ENCODE measurements around the gene KCNB1.

The KCNB1 gene

DNA sequence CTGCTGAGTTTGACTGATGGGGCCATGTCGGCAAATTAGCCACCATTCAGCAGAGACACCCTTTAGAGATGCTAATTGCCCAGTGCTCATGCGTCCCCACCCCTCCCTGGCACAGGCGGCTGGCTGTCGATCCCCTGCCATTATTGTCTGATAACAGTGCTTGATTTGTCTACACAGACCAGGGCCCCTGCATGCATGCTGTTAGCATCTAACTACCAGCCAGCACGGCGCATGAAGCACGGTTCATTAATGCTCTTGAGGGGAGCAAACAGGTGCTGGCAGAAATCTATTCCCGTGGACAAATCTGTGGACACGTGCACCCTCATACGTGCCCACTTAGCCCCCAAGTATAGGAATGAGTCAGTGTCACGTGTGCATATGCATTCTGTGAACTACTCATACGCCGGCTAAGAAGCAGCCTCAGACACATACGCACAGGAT lies 32.2 kb downstream of the KCNB1 start:
- DNase-seq (ENCODE audit: low spot score) = no peak
- TF ChIP-seq CTCF (IDR thresholded peaks at IDR 0.05; ENCODE audit: extremely low read depth, insufficient read depth, missing control alignments) = no peak
- in situ Hi-C loops (cut with MboI; ENCODE audit: low pct_unique_long_range_greater_than_20kb, low sequenced_read_pairs, unreplicated experiment) = no loop called here

DNA sequence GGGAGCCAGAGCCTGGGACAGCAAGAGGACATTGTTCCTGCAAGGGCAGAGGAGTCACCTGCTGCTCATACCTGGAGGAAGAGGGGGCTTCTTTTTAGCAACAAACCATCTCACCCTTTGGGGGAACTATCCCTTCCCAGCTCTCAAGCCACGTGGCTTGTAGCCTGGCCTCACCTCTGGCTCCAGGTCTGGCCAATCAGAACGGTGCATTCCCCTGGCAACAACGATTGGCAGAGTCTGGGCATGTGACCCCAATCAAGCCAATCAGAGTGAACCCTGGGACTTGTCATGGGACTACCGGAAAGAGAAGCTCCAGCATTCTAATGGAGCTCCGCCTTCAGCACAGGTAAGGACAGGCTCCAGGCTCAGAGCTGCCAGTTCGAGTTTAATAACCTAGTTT lies 33.6 kb downstream of the KCNB1 start:
- in situ Hi-C loops (cut with MboI; ENCODE audit: low pct_unique_long_range_greater_than_20kb, low sequenced_read_pairs, unreplicated experiment) = no loop called here
- TF ChIP-seq CTCF (IDR thresholded peaks at IDR 0.05; ENCODE audit: extremely low read depth, insufficient read depth, missing control alignments) = no peak
- DNase-seq (ENCODE audit: low spot score) = no peak

DNA sequence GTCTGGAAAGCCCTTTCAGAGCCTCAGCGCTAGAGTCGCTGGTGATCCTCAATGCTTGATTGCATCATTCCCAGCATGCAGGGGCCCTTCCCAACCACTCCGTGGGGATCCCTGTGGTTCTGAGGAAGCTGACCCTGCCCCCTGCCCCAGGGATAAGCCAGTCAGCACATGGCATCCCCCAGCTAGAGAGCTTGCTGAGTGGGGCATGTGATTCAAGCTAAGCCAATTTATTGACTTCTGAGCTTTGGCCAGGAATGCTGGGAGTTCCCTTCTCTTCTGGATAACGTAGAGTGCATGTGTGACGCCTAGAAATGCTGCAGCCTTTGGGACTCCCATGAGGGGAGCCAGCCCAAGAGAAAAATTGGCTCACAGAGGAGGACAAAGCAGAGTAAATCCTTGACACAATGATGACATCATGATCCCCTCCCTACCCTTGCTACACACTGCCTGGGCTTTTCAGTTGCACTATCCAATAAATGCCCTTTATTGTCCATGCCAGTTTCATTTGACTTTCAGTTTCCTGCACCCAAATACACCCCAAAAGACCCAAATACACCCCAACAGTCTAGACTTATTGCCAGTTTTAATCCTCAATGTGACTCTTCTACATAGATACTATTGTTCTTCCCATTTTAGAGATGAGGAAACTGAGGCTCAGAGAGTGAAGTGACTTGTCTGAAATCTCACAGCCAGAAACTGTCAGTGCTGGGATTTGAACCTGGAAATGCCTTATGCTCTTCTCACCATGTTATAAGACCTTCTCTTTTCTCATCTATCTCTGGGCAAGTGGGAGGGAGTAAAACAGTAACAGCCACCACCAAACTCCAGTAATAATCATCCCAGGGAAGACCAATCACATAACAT lies 34.3 kb downstream of the KCNB1 start:
- no peak for TF ChIP-seq CTCF (IDR thresholded peaks at IDR 0.05; ENCODE audit: extremely low read depth, insufficient read depth, missing control alignments)
- in situ Hi-C loops (cut with MboI; ENCODE audit: low pct_unique_long_range_greater_than_20kb, low sequenced_read_pairs, unreplicated experiment) = no loop called here
- DNase-seq (ENCODE audit: low spot score) = no peak

- no peak for DNase-seq (ENCODE audit: low spot score)
- in situ Hi-C loops (cut with MboI; ENCODE audit: low pct_unique_long_range_greater_than_20kb, low sequenced_read_pairs, unreplicated experiment) = no loop called here
- TF ChIP-seq CTCF (IDR thresholded peaks at IDR 0.05; ENCODE audit: extremely low read depth, insufficient read depth, missing control alignments) = no peak
Observed at GRCh38 chr20:49447364-49447763, 35.1 kb downstream of the KCNB1 start.

DNA sequence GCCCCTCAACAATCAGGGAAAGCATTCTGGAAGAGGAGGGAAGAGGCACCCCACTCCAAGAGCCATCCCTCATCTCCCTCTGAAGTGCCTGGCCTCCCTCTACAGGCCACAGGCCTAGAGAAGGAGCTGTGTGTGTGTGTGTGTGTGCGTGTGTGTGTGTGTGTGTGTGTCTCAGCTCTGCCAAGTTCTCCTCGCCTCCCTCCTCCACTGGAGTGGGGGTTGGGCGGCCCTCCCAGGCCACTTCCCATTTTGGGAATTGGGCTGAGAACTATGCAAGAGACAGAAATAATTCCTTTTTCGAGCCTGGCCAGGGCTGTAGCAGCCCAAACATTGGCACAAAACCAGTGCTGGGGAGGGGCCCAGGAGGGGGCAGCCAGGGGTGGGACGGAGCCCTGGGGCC lies 35.7 kb downstream of the KCNB1 start:
- no peak for TF ChIP-seq CTCF (IDR thresholded peaks at IDR 0.05; ENCODE audit: extremely low read depth, insufficient read depth, missing control alignments)
- DNase-seq (ENCODE audit: low spot score) = no peak
- in situ Hi-C loops (cut with MboI; ENCODE audit: low pct_unique_long_range_greater_than_20kb, low sequenced_read_pairs, unreplicated experiment) = no loop called here

DNA sequence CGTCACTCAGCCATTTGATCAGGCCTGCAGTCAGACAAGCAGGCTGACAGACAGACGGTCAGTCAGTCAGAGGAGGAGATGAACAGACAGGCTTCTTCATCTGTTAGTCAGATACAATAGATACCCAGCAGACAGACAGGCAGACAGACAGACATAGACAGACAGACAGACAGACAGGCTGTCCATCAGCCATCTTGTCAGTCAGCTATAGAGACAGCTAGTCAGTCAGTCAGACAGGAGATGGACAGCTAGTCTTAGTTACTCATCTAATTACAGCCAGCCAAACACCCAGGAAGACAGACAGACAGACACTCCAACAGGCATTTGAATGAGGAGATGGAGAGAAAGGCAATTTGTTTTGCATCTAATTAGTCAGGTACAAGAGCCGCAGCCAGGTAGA lies 36.4 kb downstream of the KCNB1 start:
- no peak for DNase-seq (ENCODE audit: low spot score)
- no peak for TF ChIP-seq CTCF (IDR thresholded peaks at IDR 0.05; ENCODE audit: extremely low read depth, insufficient read depth, missing control alignments)
- in situ Hi-C loops (cut with MboI; ENCODE audit: low pct_unique_long_range_greater_than_20kb, low sequenced_read_pairs, unreplicated experiment) = no loop called here
